GM23338 (cell line): Measurements from ENCODE around the gene UGT1A1. TPM values are rescaled to one million over a fixed set of nuclear protein-coding genes. Genes with fewer than 3 reads are reported as not detected.

Source experiments
- ATAC-seq: fragments of 200-7000 bp; cut with Tn5 transposase; 3 replicates; pipeline ENCODE4 v1.9.1; 2020
- DNase-seq: peaks from one replicate; pipeline ENCODE4 v3.0.0-alpha.2; 2015; ENCODE audit warnings: low spot score
- H2AFZ ChIP-seq: fragments of 200-600 bp; sonication (generic); 2 replicates; pipeline ENCODE4 v1.8.0; 2016; ENCODE audit warnings: antibody characterized with exemption, mild to moderate bottlenecking, moderate library complexity
- H3F3A ChIP-seq: fragments of 200-600 bp; sonication (generic); replicated peaks from 2 replicates; pipeline ENCODE4 v1.8.0; 2017; ENCODE audit warnings: antibody characterized with exemption, mixed run types, low read depth
- H3K27ac ChIP-seq: fragments of 200-600 bp; sonication (generic); 2 replicates; pipeline ENCODE4 v1.6.1; 2016; ENCODE audit warnings: low read depth
- H3K27me3 ChIP-seq: fragments of 200-600 bp; sonication (generic); 2 replicates; pipeline ENCODE4 v1.8.0; 2016; ENCODE audit warnings: mild to moderate bottlenecking, mixed run types, moderate library complexity; ENCODE audit not compliant: insufficient read depth
- H3K36me3 ChIP-seq: fragments of 200-600 bp; sonication (generic); 2 replicates; pipeline ENCODE4 v1.8.0; 2016; ENCODE audit warnings: mild to moderate bottlenecking; ENCODE audit not compliant: insufficient read depth
- H3K4me1 ChIP-seq: fragments of 200-600 bp; sonication (generic); 2 replicates; pipeline ENCODE4 v1.8.0; 2016; ENCODE audit warnings: mild to moderate bottlenecking, moderate library complexity; ENCODE audit not compliant: insufficient read depth
- H3K4me2 ChIP-seq: fragments of 200-600 bp; sonication (generic); 2 replicates; pipeline ENCODE4 v1.7.1; 2017; ENCODE audit warnings: mixed run types
- H3K4me3 ChIP-seq: fragments of 200-600 bp; sonication (generic); 2 replicates; pipeline ENCODE4 v1.6.1; 2016; ENCODE audit warnings: mixed run types
- H3K79me2 ChIP-seq: fragments of 200-600 bp; sonication (generic); replicated peaks from 2 replicates; pipeline ENCODE4 v1.8.0; 2017; ENCODE audit warnings: mild to moderate bottlenecking; ENCODE audit not compliant: insufficient read depth
- H3K9me2 ChIP-seq: fragments of 200-600 bp; sonication (generic); 2 replicates; pipeline ENCODE4 v1.8.0; 2017; ENCODE audit not compliant: insufficient read depth
- H4K20me1 ChIP-seq: fragments of 200-600 bp; sonication (generic); replicated peaks from 2 replicates; pipeline ENCODE4 v1.8.0; 2017; ENCODE audit warnings: mild to moderate bottlenecking; ENCODE audit not compliant: insufficient read depth
- H3K27ac Mint-ChIP-seq: 2 replicates; pipeline ENCODE4 v1.8.0; 2020; ENCODE audit warnings: inconsistent platforms, mild to moderate bottlenecking, moderate library complexity, mixed read lengths
- H3K27me3 Mint-ChIP-seq: 3 replicates; pipeline ENCODE4 v1.8.0; 2022; ENCODE audit warnings: low read depth, mild to moderate bottlenecking, moderate library complexity, mixed read lengths, inconsistent platforms; ENCODE audit not compliant: insufficient read depth, poor library complexity
- H3K36me3 Mint-ChIP-seq: 3 replicates; pipeline ENCODE4 v1.8.0; 2021; ENCODE audit warnings: low read depth, mild to moderate bottlenecking, inconsistent platforms, moderate library complexity, mixed read lengths
- H3K4me1 Mint-ChIP-seq: 3 replicates; pipeline ENCODE4 v1.8.0; 2020; ENCODE audit warnings: mild to moderate bottlenecking, inconsistent platforms, mixed read lengths
- H3K4me3 Mint-ChIP-seq: 3 replicates; pipeline ENCODE4 v1.8.0; 2021; ENCODE audit warnings: moderate library complexity, mild to moderate bottlenecking, inconsistent platforms, mixed read lengths
- H3K9me3 Mint-ChIP-seq: 3 replicates; pipeline ENCODE4 v1.8.0; 2020; ENCODE audit warnings: moderate library complexity, mild to moderate bottlenecking, inconsistent platforms, mixed read lengths
- CREB1 ChIP-seq: fragments of 250-450 bp; sonication (Bioruptor Pico); IDR thresholded peaks from 2 replicates; pipeline ENCODE4 v1.5.0; 2020; ENCODE audit warnings: low read depth, mild to moderate bottlenecking, moderate library complexity
- ETS1 ChIP-seq: IDR thresholded peaks from 2 replicates; pipeline ENCODE4 v1.6.1; 2016; ENCODE audit warnings: antibody characterized with exemption
- EZH2 ChIP-seq: fragments of 200-600 bp; sonication (generic); IDR thresholded peaks from one replicate; pipeline ENCODE4 v1.8.0; 2017; ENCODE audit warnings: antibody characterized with exemption, mild to moderate bottlenecking, low read depth; ENCODE audit not compliant: unreplicated experiment
- EZH2phosphoT487 ChIP-seq: fragments of 200-600 bp; sonication (generic); IDR thresholded peaks from one replicate; pipeline ENCODE4 v1.8.1; 2018; ENCODE audit warnings: antibody characterized with exemption; ENCODE audit not compliant: unreplicated experiment
- POLR2AphosphoS5 ChIP-seq: IDR thresholded peaks from 2 replicates; pipeline ENCODE4 v1.6.1; 2016; ENCODE audit warnings: antibody characterized with exemption, low read depth
- STAT1 ChIP-seq: IDR thresholded peaks from one replicate; pipeline ENCODE4 v1.6.1; 2016; ENCODE audit warnings: antibody characterized with exemption; ENCODE audit not compliant: unreplicated experiment
- ZNF114 ChIP-seq: fragments of 250-450 bp; sonication (Bioruptor Pico); IDR thresholded peaks from 2 replicates; pipeline ENCODE4 v1.5.0; 2020; ENCODE audit warnings: mild to moderate bottlenecking, moderate library complexity
- ZNF331 ChIP-seq: fragments of 250-450 bp; sonication (Bioruptor Pico); IDR thresholded peaks from 2 replicates; pipeline ENCODE4 v1.5.0; 2020; ENCODE audit warnings: low read depth, mild to moderate bottlenecking, moderate library complexity
- polyA plus RNA-seq: library from polyadenylated mRNA; unstranded; fragments of >200 nt; fragmentation: Nextera tagmentation; extraction: Ambion mirVana; gene quantifications from 2 replicates; pipeline ENCODE4 v1.2.1, GENCODE V29; 2016
- total RNA-seq: library from RNA; depleted of rRNA; stranded (reverse); fragments of >200 nt; shearing (Covaris generic); gene quantifications from 2 replicates; pipeline ENCODE4 v1.2.3, GENCODE V29; 2014
- TF ChIP-seq, protein P1 (sequence below), 2 experiments: fragments of 200-600 bp in 1 of 2; sonication (generic) in 1 of 2; conservative IDR thresholded peaks; 2 replicates each; pipeline versions ENCODE4 v1.5.1 to v1.6.1; 2016 to 2017; ENCODE audit warnings: antibody characterized with exemption in 2 of 2, low read depth in 2 of 2, mild to moderate bottlenecking in 2 of 2, moderate library complexity in 1 of 2

Gene UGT1A1
- total and polyA plus RNA-seq, 2 experiments from 2014 or later = not detected

GRCh38 chr2:233793465-233794127 lies 33.5 kb downstream of the UGT1A1 start:
- Mint-ChIP-seq H3K4me1 (no peaks in the 10 kb centered on the region; the same call in 2 of the 3 replicates), H3K27me3 (peaks cover 11% of the 10 kb centered on the region), H3K27ac (no peak overlapping the region), H3K36me3 (no peaks in the 10 kb centered on the region; the same call in 1 of the 3 replicates), H3K9me3 (peaks cover 16% of the 10 kb centered on the region), H3K4me3 (no peak overlapping the region)
- Histone ChIP-seq H3K79me2 (no peaks in the 10 kb centered on the region), H3K4me2 (no peak overlapping the region), H3K36me3 (no peaks in the 10 kb centered on the region), H2AFZ (no peak overlapping the region), H4K20me1 (no peaks in the 10 kb centered on the region), H3K9me2 (no peaks in the 10 kb centered on the region), H3K27ac (no peak overlapping the region), H3F3A (no peaks in the 10 kb centered on the region), H3K27me3 (no peaks in the 10 kb centered on the region), H3K4me3 (no peak overlapping the region), H3K4me1 (no peaks in the 10 kb centered on the region)
- TF ChIP-seq, protein P1, sequence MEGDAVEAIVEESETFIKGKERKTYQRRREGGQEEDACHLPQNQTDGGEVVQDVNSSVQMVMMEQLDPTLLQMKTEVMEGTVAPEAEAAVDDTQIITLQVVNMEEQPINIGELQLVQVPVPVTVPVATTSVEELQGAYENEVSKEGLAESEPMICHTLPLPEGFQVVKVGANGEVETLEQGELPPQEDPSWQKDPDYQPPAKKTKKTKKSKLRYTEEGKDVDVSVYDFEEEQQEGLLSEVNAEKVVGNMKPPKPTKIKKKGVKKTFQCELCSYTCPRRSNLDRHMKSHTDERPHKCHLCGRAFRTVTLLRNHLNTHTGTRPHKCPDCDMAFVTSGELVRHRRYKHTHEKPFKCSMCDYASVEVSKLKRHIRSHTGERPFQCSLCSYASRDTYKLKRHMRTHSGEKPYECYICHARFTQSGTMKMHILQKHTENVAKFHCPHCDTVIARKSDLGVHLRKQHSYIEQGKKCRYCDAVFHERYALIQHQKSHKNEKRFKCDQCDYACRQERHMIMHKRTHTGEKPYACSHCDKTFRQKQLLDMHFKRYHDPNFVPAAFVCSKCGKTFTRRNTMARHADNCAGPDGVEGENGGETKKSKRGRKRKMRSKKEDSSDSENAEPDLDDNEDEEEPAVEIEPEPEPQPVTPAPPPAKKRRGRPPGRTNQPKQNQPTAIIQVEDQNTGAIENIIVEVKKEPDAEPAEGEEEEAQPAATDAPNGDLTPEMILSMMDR (conservative IDR thresholded peaks at IDR 0.05; ENCODE audit: low read depth in 2 of 2) = no peak
- TF ChIP-seq POLR2AphosphoS5 (no peak), STAT1 (no peak)
- ATAC-seq (no peak), DNase-seq (no peak)

DNA sequence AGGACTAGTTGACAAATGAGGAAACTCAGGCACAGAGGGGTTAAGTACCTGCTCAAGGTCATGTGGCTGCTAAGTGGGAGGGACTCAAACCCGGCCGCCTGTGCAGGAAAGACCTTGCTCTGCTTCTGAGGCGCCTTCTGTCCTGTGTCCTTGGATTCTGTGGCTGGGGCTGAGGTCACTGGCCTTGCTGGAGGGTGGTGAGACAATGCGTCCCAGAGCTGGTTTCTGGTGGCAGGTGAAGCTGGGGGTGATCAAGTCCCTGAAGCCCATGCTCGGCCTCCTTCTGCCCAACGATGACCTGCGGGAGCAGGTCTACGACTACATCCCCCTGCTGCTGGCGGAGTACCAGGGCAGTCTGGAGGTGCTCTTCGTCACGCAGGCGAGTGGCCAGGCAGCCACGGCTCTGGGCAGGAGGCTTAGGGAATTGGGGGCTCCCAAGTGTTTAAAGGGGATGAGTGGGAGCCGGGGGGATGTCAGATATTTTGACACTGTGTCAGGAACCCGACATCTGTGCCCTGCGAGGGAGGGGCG lies 34.1 kb downstream of the UGT1A1 start:
- Mint-ChIP-seq H3K36me3 (no peaks in the 10 kb centered on the region; the same call in 1 of the 3 replicates), H3K27ac (no peak overlapping the region), H3K9me3 (peaks cover 13% of the 10 kb centered on the region), H3K4me3 (no peak overlapping the region), H3K27me3 (peaks cover 7% of the 10 kb centered on the region), H3K4me1 (no peaks in the 10 kb centered on the region; the same call in 2 of the 3 replicates)
- Histone ChIP-seq H3K4me1 (no peaks in the 10 kb centered on the region), H3K36me3 (no peaks in the 10 kb centered on the region), H3K4me2 (no peak overlapping the region), H3K27me3 (no peaks in the 10 kb centered on the region), H3K9me2 (no peaks in the 10 kb centered on the region), H3K79me2 (no peaks in the 10 kb centered on the region), H2AFZ (no peak overlapping the region), H3F3A (no peaks in the 10 kb centered on the region), H3K4me3 (no peak overlapping the region), H4K20me1 (no peaks in the 10 kb centered on the region), H3K27ac (no peak overlapping the region)
- no peak for TF ChIP-seq CREB1 (CRISPR knock-in tag)
- TF ChIP-seq POLR2AphosphoS5 = no peak
- TF ChIP-seq EZH2 = no peak
- TF ChIP-seq ZNF331 = no peak
- TF ChIP-seq ZNF114 (CRISPR knock-in tag) = no peak
- no peak for DNase-seq
- ATAC-seq = no peak

- Mint-ChIP-seq H3K4me1 (no peaks in the 10 kb centered on the region; the same call in 2 of the 3 replicates), H3K27me3 (peaks cover 7% of the 10 kb centered on the region), H3K9me3 (peaks cover 16% of the 10 kb centered on the region), H3K36me3 (no peaks in the 10 kb centered on the region; the same call in 1 of the 3 replicates), H3K27ac (no peak overlapping the region), H3K4me3 (no peak overlapping the region)
- Histone ChIP-seq H3K27me3 (no peaks in the 10 kb centered on the region), H2AFZ (no peak overlapping the region), H4K20me1 (no peaks in the 10 kb centered on the region), H3F3A (no peaks in the 10 kb centered on the region), H3K79me2 (no peaks in the 10 kb centered on the region), H3K4me3 (no peak overlapping the region), H3K27ac (no peak overlapping the region), H3K36me3 (no peaks in the 10 kb centered on the region), H3K4me1 (no peaks in the 10 kb centered on the region), H3K9me2 (no peaks in the 10 kb centered on the region), H3K4me2 (no peak overlapping the region)
- no peak for ATAC-seq
- no peak for DNase-seq
- TF ChIP-seq ZNF114 (CRISPR knock-in tag) (no peak), ETS1 (no peak), EZH2phosphoT487 (no peak)
These were observed 35.7 kb downstream of the UGT1A1 start for GRCh38 chr2:233795735-233796171.
